Loucy (cell line): ENCODE data around the gene SLC9A5.

Experiments used
- EZH2phosphoT487 ChIP-seq: fragments of 200-600 bp; IDR thresholded peaks from 2 replicates; pipeline ENCODE4 v1.6.1; 2018; ENCODE audit warnings: antibody characterized with exemption, mild to moderate bottlenecking, moderate library complexity, borderline replicate concordance
- TF ChIP-seq, protein P1 (sequence below): fragments of 200-600 bp; sonication (generic); conservative IDR thresholded peaks from 2 replicates; pipeline ENCODE4 v1.5.1; 2014; ENCODE audit warnings: mild to moderate bottlenecking, antibody characterized with exemption, low read length

DNA sequence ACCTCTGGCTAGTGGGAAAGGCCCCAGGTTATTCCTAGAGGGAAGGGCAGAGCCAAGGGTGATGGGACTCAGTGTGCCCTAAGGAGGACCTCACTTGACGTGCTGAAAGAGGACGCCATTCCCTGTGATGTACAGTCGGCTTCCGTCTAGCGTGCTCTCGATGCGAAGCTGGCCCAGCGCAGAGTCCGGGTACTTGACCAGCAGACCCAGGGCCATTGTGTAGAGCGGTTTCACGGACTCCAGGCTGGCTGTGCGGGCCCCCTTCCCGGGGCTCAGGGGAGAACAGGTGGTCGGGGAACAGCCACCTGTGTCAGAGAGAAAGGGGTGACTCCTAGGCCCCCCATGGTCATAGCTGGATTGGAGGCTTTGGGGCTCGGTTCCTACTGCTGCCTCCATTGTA lies 50.5 kb downstream of the SLC9A5 start:
- TF ChIP-seq, protein P1, sequence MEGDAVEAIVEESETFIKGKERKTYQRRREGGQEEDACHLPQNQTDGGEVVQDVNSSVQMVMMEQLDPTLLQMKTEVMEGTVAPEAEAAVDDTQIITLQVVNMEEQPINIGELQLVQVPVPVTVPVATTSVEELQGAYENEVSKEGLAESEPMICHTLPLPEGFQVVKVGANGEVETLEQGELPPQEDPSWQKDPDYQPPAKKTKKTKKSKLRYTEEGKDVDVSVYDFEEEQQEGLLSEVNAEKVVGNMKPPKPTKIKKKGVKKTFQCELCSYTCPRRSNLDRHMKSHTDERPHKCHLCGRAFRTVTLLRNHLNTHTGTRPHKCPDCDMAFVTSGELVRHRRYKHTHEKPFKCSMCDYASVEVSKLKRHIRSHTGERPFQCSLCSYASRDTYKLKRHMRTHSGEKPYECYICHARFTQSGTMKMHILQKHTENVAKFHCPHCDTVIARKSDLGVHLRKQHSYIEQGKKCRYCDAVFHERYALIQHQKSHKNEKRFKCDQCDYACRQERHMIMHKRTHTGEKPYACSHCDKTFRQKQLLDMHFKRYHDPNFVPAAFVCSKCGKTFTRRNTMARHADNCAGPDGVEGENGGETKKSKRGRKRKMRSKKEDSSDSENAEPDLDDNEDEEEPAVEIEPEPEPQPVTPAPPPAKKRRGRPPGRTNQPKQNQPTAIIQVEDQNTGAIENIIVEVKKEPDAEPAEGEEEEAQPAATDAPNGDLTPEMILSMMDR, result no peak
- TF ChIP-seq EZH2phosphoT487, result no peak
